Measurements from ENCODE around the gene HPRT1. TPM values are rescaled to one million over a fixed set of nuclear protein-coding genes. Genes with fewer than 3 reads are reported as not detected.

HPRT1 gene
- total RNA-seq, 4 donors from 2014 or later: 3.0 to 8.8 (median 6.5) TPM

- intact Hi-C loops (cut with DNase I; ENCODE audit: low total_unique reads) (no loop called here), in situ Hi-C loops (cut with MboI; ENCODE audit: low sequenced_read_pairs in 4 of 4) (no loop called here)
- H3K9me3 ChIP-seq: no peaks in the 10 kb centered on the region
- ATAC-seq (no peak), DNase-seq (no peak)
- H3K27ac ChIP-seq: no peak overlapping the region
- TF ChIP-seq CTCF (IDR thresholded peaks at IDR 0.05 in 4 of 5, conservative IDR thresholded peaks at IDR 0.05 in 1 of 5) (no peak), POLR2A (IDR thresholded peaks at IDR 0.05) (no peak)
- H3K36me3 ChIP-seq: no peaks in the 10 kb centered on the region
- no peak overlapping the region for H3K4me3 ChIP-seq
- no peaks in the 10 kb centered on the region for H3K27me3 ChIP-seq
- no peaks in the 10 kb centered on the region for H3K4me1 ChIP-seq
Observed at GRCh38 chrX:134530845-134531244, 70.9 kb downstream of the HPRT1 start.

GRCh38 chrX:134533352-134533751 is 73.4 kb downstream of the HPRT1 start:
- in situ Hi-C loops (cut with MboI; ENCODE audit: low sequenced_read_pairs in 4 of 4): no loop called here
- no peaks in the 10 kb centered on the region for H3K4me1 ChIP-seq
- H3K4me3 ChIP-seq: no peak overlapping the region
- no peaks in the 10 kb centered on the region for H3K9me3 ChIP-seq
- no peaks in the 10 kb centered on the region for H3K27me3 ChIP-seq
- no peak overlapping the region for H3K27ac ChIP-seq
- DNase-seq: no peak
- intact Hi-C loops (cut with DNase I; ENCODE audit: low total_unique reads): no loop called here
- no peak for TF ChIP-seq POLR2A (IDR thresholded peaks at IDR 0.05)
- no peak for TF ChIP-seq CTCF (IDR thresholded peaks at IDR 0.05 in 4 of 5, conservative IDR thresholded peaks at IDR 0.05 in 1 of 5)
- no peak for ATAC-seq
- no peaks in the 10 kb centered on the region for H3K36me3 ChIP-seq

- Histone ChIP-seq H3K27me3 (no peaks in the 10 kb centered on the region), H3K36me3 (no peaks in the 10 kb centered on the region), H3K4me3 (no peak overlapping the region), H3K9me3 (no peaks in the 10 kb centered on the region), H3K4me1 (no peaks in the 10 kb centered on the region), H3K27ac (no peak overlapping the region)
- DNase-seq: no peak
- intact Hi-C loops (cut with DNase I; ENCODE audit: low total_unique reads) (no loop called here), in situ Hi-C loops (cut with MboI; ENCODE audit: low sequenced_read_pairs in 4 of 4) (no loop called here)
- TF ChIP-seq POLR2A (IDR thresholded peaks at IDR 0.05) (no peak), CTCF (IDR thresholded peaks at IDR 0.05 in 4 of 5, conservative IDR thresholded peaks at IDR 0.05 in 1 of 5) (no peak)
- ATAC-seq: no peak
Observed at GRCh38 chrX:134533952-134534351, 74.0 kb downstream of the HPRT1 start.

- Histone ChIP-seq H3K4me3 (no peak overlapping the region), H3K9me3 (no peaks in the 10 kb centered on the region), H3K4me1 (no peaks in the 10 kb centered on the region), H3K36me3 (no peaks in the 10 kb centered on the region), H3K27me3 (peaks cover 0 to under 1% (median 0%) of the 10 kb centered on the region in 3 donors), H3K27ac (no peak overlapping the region)
- no peak for TF ChIP-seq CTCF (IDR thresholded peaks at IDR 0.05 in 4 of 5, conservative IDR thresholded peaks at IDR 0.05 in 1 of 5)
- no peak for TF ChIP-seq POLR2A (IDR thresholded peaks at IDR 0.05)
- in situ Hi-C loops (cut with MboI; ENCODE audit: low sequenced_read_pairs in 4 of 4) (no loop called here), intact Hi-C loops (cut with DNase I; ENCODE audit: low total_unique reads) (no loop called here)
- ATAC-seq (no peak), DNase-seq (no peak)
Observed at GRCh38 chrX:134537179-134537955, 77.4 kb downstream of the HPRT1 start.
